Effector memory CD4-positive, alpha-beta T cell (primary cell): ENCODE measurements around the gene TESK2.

Source experiments
- DNase-seq, 3 donors: peaks; one replicate each; pipeline ENCODE4 v3.0.0-alpha.2; 2020
- H3K27ac ChIP-seq: 2 replicates; pipeline ENCODE4 v1.7.0; 2013; ENCODE audit warnings: mild to moderate bottlenecking, low read length, moderate library complexity; ENCODE audit not compliant: insufficient read depth, poor library complexity, severe bottlenecking
- H3K27me3 ChIP-seq: replicated peaks from 2 replicates; pipeline ENCODE4 v1.7.0; 2013; ENCODE audit warnings: mild to moderate bottlenecking, low read length; ENCODE audit not compliant: insufficient read depth, control insufficient read depth, poor library complexity, severe bottlenecking
- H3K36me3 ChIP-seq: 2 replicates; pipeline ENCODE4 v1.7.0; 2013; ENCODE audit warnings: mild to moderate bottlenecking, low read length, moderate library complexity; ENCODE audit not compliant: control insufficient read depth, insufficient read depth
- H3K4me1 ChIP-seq: 2 replicates; pipeline ENCODE4 v1.7.0; 2013; ENCODE audit warnings: low read length, mild to moderate bottlenecking; ENCODE audit not compliant: control insufficient read depth, insufficient read depth, poor library complexity, severe bottlenecking
- H3K4me3 ChIP-seq: 2 replicates; pipeline ENCODE4 v1.7.0; 2013; ENCODE audit warnings: low read length, low read depth, mild to moderate bottlenecking; ENCODE audit not compliant: insufficient read depth, poor library complexity, severe bottlenecking
- H3K9me3 ChIP-seq: 2 replicates; pipeline ENCODE4 v1.7.0; 2013; ENCODE audit warnings: mild to moderate bottlenecking, low read length, moderate library complexity; ENCODE audit not compliant: control insufficient read depth

Gene TESK2

DNA sequence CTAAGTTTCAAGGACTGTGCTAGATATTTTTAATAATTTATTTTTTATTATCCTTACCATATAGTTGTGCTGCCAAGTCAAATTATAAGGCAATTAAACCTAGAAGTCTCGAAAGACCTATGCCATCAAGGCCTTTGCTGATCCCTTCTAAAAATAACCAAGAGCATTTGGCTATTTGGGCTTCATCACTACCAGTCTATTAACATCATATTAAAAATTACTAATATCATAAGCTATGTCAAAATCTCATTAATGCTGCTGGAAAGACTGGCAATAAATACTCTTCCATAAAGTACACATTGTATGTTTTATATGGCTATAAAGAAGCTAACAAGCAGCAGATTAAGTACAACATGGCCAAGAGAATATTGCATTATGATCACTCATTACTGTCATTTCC is 107.8 kb downstream of the TESK2 start:
- Histone ChIP-seq H3K27me3 (no peaks in the 10 kb centered on the region), H3K4me3 (no peak overlapping the region), H3K27ac (no peak overlapping the region), H3K36me3 (no peaks in the 10 kb centered on the region), H3K4me1 (no peaks in the 10 kb centered on the region), H3K9me3 (no peaks in the 10 kb centered on the region)
- no peak for DNase-seq

DNA sequence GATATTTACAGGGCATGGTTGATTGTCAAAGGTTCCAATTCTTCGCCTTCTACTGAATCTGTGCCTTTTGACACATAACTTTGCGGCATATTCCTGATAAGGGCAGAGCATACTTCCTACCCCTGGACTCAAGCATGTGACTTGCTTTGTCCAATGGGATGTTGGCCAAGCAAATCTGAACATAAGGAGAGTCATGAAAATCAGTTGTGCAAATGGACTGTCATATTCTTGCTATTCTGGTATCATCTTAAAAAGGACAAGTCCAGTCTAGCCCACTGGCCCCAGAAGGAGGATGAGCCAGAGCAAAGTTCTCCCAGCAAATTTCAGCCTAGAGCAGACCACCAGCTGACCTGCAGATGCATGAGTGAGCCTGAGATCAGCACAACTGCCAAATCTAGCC is 109.7 kb downstream of the TESK2 start:
- H3K36me3 ChIP-seq: no peaks in the 10 kb centered on the region
- no peak for DNase-seq
- H3K9me3 ChIP-seq: no peaks in the 10 kb centered on the region
- H3K27ac ChIP-seq: no peak overlapping the region
- H3K27me3 ChIP-seq: no peaks in the 10 kb centered on the region
- no peaks in the 10 kb centered on the region for H3K4me1 ChIP-seq
- H3K4me3 ChIP-seq: no peak overlapping the region

DNA sequence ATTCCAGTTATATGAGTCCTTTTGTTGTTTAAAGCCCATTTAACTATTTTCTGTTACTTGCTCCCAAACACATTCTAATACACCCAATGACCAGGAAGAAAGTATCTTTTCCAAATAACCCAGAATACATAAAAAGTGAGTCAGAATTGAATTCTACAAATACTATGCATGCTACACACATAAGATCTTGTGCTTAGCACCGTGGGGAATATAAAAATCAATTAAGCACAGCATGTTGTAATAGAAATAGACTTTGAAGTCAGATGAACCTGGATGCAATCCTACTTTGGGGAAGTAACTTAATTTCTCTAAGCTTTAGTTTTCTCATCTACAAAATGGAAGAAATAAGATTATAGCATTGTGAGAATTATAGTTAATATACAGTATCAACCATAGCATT is 110.2 kb downstream of the TESK2 start:
- DNase-seq: no peak
- H3K27me3 ChIP-seq: no peaks in the 10 kb centered on the region
- no peak overlapping the region for H3K27ac ChIP-seq
- H3K4me3 ChIP-seq: no peak overlapping the region
- no peaks in the 10 kb centered on the region for H3K9me3 ChIP-seq
- H3K4me1 ChIP-seq: no peaks in the 10 kb centered on the region
- H3K36me3 ChIP-seq: no peaks in the 10 kb centered on the region

DNA sequence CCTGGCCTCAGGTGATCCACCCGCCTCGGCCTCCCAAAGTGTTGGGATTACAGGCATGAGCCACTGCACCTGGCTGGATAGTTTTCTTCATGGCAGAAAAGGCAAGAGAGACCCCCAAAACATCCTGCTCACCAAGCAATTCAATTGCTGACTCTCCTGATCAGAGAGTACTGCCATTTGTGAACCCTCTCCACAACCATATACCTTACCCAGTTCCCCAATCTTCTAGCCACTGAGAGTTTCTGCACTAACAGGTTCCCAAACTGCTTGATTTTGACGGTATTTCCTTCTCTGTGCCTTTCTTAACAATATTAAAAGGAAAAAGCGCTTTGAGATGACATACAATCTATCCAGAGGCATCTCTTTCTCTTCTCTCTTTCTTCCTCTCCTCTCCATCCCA is 110.8 kb downstream of the TESK2 start:
- H3K27ac ChIP-seq: no peak overlapping the region
- no peaks in the 10 kb centered on the region for H3K4me1 ChIP-seq
- no peaks in the 10 kb centered on the region for H3K9me3 ChIP-seq
- no peaks in the 10 kb centered on the region for H3K36me3 ChIP-seq
- no peak for DNase-seq
- no peak overlapping the region for H3K4me3 ChIP-seq
- no peaks in the 10 kb centered on the region for H3K27me3 ChIP-seq

DNA sequence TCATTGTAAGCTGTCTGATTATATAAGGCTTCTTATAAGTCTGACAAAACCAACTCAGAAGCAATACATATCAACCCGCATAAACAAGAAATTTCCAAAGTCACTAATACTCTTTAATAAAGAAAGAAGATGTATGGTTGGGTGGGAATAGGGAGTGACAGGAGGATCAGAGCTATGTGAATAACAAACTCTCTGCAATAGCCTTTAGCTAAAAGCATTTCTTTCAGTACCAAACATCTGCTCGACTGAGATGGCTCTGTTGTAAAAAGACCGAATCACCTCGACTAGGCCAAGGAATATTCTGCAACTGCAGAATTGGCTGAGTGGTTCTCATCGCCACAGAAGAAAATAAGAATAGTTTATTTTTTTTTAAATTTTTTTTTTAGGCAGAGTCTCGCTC is 111.4 kb downstream of the TESK2 start:
- Histone ChIP-seq H3K27ac (no peak overlapping the region), H3K4me1 (no peaks in the 10 kb centered on the region), H3K36me3 (no peaks in the 10 kb centered on the region), H3K4me3 (no peak overlapping the region), H3K27me3 (no peaks in the 10 kb centered on the region), H3K9me3 (no peaks in the 10 kb centered on the region)
- no peak for DNase-seq

DNA sequence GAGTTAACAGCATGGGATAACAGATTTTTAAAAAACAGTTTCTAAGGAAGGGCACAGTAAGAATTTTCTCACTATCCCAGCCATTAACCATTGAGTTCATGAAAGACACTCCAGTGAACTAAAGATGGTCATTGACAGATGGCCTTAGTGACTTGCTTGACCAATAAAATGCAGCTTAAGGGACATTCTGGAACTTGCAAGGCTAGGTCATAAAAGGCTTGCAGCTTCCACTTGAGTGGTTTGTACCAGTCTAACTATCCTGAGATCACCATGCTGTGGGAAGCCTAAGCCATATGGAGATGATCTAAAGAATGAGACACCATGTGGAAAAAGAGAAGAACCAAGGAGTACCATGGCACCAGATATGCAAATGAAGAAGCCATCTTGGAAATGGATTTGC is 112.8 kb downstream of the TESK2 start:
- H3K27me3 ChIP-seq: no peaks in the 10 kb centered on the region
- no peaks in the 10 kb centered on the region for H3K9me3 ChIP-seq
- H3K36me3 ChIP-seq: no peaks in the 10 kb centered on the region
- H3K4me1 ChIP-seq: no peaks in the 10 kb centered on the region
- no peak overlapping the region for H3K4me3 ChIP-seq
- DNase-seq: no peak
- H3K27ac ChIP-seq: no peak overlapping the region

DNA sequence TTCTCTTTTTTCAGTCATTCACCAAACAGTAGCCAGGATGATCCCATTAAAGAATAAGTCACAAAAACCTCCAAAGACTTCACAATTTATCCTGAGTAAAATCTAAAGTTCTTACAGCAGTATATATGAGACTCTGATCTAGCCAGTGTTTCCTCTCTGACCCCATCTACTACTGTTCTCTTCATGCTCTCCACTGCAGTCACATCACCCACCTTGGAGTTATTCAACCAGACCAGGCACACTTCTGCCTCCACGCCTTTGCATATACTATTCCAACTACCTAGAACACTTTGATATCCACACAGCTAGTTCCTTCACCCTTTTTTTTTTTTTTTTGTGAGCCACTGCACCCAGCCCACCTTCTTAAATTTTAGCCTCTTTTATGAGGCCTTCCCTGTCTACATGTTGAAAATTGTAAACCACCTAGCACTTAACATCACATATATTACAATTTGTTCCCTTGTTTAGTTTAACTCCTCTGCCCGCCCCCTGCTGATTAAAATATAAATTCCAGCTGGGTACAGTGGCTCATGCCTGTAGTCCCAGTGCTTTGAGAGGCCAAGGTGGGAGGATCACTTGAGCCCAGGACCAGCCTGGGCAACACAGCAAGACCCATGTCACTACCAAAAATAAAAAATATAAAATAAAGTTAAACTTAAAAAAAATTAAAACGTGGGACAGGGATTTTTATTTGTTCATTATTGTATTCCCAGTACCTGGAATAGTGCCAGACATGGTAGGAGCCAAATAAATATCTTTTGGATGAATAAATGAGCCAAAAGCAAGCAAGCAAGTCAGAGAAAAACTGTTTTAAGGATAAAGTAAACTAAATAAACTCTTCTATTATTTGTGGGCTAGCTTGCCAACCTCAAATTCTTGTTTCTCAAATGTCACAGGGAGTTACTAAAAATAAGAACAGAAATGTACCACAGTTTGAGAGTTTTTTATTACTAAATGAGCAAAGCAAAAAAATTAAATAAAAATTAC is 115.6 kb downstream of the TESK2 start:
- Histone ChIP-seq H3K27ac (no peak overlapping the region), H3K27me3 (no peaks in the 10 kb centered on the region), H3K4me3 (no peak overlapping the region), H3K9me3 (no peaks in the 10 kb centered on the region), H3K4me1 (no peaks in the 10 kb centered on the region), H3K36me3 (no peaks in the 10 kb centered on the region)
- no peak for DNase-seq

DNA sequence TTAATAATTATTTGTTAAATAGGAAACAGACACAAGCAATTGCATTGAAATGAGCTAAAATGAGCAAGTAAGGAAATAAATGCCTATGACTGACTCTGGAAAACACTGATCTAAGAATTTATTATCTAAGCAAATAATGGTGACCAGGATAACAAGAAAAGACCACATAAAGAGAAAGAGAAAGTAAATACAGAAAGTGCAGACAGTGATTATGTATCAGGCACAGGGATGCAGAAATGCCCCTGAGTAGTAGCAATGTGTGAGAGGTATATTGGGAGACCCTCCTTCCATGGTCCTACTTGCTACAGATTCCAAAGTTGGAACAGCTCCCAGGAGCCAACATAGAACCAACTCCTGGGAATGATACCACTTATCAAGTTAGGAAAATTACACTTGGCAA is 117.4 kb downstream of the TESK2 start:
- no peak overlapping the region for H3K27ac ChIP-seq
- no peak overlapping the region for H3K4me3 ChIP-seq
- no peaks in the 10 kb centered on the region for H3K36me3 ChIP-seq
- no peak for DNase-seq
- no peaks in the 10 kb centered on the region for H3K4me1 ChIP-seq
- no peaks in the 10 kb centered on the region for H3K9me3 ChIP-seq
- no peaks in the 10 kb centered on the region for H3K27me3 ChIP-seq

DNA sequence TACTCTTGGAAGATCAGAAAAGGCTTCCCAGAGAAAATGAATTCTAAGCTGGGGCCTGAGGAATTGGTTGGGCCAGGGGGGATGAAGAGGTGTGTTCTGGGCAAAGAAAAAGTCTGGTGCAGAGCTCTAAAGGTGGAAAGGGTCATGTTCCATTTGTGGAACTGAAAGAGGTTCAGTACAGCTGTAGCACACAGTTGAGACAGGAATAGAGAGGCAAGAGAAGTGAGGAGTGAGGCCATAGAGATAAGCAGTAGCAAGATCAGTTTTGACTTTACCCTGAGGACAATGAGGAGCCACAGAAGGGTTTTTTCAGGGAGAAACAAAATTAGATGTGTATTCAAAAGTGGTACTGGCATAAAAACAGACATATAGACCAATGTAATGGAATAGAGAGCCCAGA is 120.4 kb downstream of the TESK2 start:
- no peaks in the 10 kb centered on the region for H3K9me3 ChIP-seq
- H3K4me1 ChIP-seq: no peaks in the 10 kb centered on the region
- H3K27me3 ChIP-seq: no peaks in the 10 kb centered on the region
- DNase-seq: no peak
- H3K4me3 ChIP-seq: no peak overlapping the region
- H3K27ac ChIP-seq: no peak overlapping the region
- H3K36me3 ChIP-seq: no peaks in the 10 kb centered on the region

DNA sequence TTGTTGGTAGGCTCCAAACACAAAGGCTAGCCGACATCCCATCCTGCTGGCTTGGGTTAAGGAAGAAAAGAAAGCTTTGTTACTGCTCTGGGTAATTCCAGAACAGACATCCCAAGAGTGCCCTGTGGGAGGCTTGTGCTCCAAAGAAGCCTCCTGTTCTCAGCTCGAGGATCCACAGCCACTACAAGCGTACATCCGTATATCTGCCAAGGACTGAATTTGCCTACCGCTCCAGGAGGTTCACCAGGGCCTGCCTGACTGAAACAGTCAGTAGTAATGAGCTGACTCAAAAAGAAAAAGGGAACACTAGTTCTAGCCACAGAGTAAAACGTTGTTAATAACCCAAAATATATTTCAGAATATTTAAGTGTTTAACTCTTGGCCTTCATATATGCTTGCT is 125.9 kb downstream of the TESK2 start:
- Histone ChIP-seq H3K9me3 (no peaks in the 10 kb centered on the region), H3K27me3 (no peaks in the 10 kb centered on the region), H3K4me1 (no peaks in the 10 kb centered on the region), H3K27ac (no peak overlapping the region), H3K36me3 (no peaks in the 10 kb centered on the region), H3K4me3 (no peak overlapping the region)
- no peak for DNase-seq
